ENCODE results near the gene ITIH5. TPM values are rescaled to one million over a fixed set of nuclear protein-coding genes. Genes with fewer than 3 reads are reported as not detected.

ITIH5 gene
- polyA plus RNA-seq, 1 experiment: 10.3 TPM

DNA sequence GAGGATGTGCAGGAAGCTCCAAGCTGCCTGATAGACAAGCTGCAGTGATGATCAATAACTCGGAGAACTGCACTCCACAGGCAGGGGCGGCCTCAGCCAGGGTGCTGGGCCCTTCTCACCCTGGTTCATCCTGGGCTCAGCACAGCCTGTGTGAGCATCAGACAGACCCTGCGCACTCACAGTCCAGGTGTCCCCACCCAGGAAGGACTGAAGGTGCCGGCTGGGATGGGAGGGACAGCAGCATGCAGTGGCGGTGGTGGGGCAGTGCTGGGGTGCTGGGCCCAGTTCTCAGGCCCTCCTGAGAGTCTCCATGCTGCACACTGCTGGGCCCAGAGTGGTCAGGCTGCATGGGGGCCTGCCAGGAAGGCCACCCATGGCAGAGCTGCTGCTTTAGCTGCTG lies 74.1 kb downstream of the ITIH5 start:
- Histone ChIP-seq H3K4me3 (ENCODE audit: low read depth, low read length) (no peak overlapping the region), H3K27me3 (ENCODE audit: control insufficient read depth, insufficient read depth, low read length) (no peaks in the 10 kb centered on the region), H3K36me3 (ENCODE audit: control insufficient read depth, insufficient read depth, low read length) (no peaks in the 10 kb centered on the region)
- ChIA-PET POLR2A (no interaction called here), CTCF (interaction anchor here (1.0 kb wide), 1 partner anchor 31 kb away, joined by 3 read pairs; no protein-coding TSS in a partner anchor)
- no peak for DNase-seq (ENCODE audit: low read depth)
- TF ChIP-seq, protein P1, sequence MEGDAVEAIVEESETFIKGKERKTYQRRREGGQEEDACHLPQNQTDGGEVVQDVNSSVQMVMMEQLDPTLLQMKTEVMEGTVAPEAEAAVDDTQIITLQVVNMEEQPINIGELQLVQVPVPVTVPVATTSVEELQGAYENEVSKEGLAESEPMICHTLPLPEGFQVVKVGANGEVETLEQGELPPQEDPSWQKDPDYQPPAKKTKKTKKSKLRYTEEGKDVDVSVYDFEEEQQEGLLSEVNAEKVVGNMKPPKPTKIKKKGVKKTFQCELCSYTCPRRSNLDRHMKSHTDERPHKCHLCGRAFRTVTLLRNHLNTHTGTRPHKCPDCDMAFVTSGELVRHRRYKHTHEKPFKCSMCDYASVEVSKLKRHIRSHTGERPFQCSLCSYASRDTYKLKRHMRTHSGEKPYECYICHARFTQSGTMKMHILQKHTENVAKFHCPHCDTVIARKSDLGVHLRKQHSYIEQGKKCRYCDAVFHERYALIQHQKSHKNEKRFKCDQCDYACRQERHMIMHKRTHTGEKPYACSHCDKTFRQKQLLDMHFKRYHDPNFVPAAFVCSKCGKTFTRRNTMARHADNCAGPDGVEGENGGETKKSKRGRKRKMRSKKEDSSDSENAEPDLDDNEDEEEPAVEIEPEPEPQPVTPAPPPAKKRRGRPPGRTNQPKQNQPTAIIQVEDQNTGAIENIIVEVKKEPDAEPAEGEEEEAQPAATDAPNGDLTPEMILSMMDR (IDR thresholded peaks at IDR 0.05; ENCODE audit: insufficient read depth, low read depth, low read length): no peak

DNA sequence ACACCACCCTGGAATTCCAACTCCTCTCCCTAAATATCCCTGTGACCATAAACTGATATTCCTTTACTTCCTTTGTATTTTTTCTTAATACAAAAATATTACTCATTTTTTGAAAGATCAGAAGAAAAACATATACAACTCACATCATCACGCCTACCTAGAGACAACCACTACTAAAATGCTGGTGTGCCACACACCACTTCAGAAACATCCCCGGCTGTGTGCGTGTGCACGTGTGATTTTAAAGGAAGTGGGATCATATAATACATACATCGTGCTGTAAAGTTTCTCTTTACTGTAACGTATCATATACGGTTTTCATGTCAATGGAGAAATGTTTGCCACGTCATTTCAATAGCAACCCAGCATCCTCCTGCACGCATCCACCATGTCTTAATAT lies 76.5 kb downstream of the ITIH5 start:
- CTCF ChIA-PET: interaction anchor here (0.6 to 1.2 kb wide), 4 partner anchors 11 to 1956 kb away, joined by 3 to 5 read pairs (median 3); no protein-coding TSS in a partner anchor
- POLR2A ChIA-PET: no interaction called here
- no peak for DNase-seq (ENCODE audit: low read depth)
- Histone ChIP-seq H3K36me3 (ENCODE audit: control insufficient read depth, insufficient read depth, low read length) (no peaks in the 10 kb centered on the region), H3K27me3 (ENCODE audit: control insufficient read depth, insufficient read depth, low read length) (no peaks in the 10 kb centered on the region), H3K4me3 (ENCODE audit: low read depth, low read length) (no peak overlapping the region)
- TF ChIP-seq, protein P1 (IDR thresholded peaks at IDR 0.05; ENCODE audit: insufficient read depth, low read depth, low read length): no peak

DNA sequence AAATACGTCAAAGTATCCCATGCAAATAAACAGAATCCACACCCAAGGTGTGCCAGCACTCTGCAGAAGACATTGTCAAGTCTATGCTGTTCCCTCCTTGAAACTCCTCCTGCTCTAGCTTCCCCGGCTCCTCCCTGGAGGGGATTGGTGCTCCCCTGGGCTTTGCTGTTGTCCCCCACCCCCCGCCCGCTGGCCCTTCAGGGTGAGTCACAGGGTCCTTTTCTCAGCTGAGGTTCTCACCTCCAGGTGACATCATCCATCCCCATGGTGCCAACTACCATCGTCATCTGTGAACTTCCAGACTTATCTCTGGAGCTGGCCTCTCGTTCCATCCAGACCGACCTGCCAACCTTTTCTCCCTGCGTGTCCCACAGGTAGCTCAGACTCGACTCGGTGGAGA lies 77.0 kb downstream of the ITIH5 start:
- Histone ChIP-seq H3K27me3 (ENCODE audit: control insufficient read depth, insufficient read depth, low read length) (no peaks in the 10 kb centered on the region), H3K4me3 (ENCODE audit: low read depth, low read length) (no peak overlapping the region), H3K36me3 (ENCODE audit: control insufficient read depth, insufficient read depth, low read length) (no peaks in the 10 kb centered on the region)
- DNase-seq (ENCODE audit: low read depth): no peak
- TF ChIP-seq, protein P1 (IDR thresholded peaks at IDR 0.05; ENCODE audit: insufficient read depth, low read depth, low read length): no peak
- POLR2A ChIA-PET: no interaction called here
- CTCF ChIA-PET: interaction anchor here (0.6 to 1.2 kb wide), 4 partner anchors 11 to 1956 kb away, joined by 3 to 5 read pairs (median 3); no protein-coding TSS in a partner anchor

DNA sequence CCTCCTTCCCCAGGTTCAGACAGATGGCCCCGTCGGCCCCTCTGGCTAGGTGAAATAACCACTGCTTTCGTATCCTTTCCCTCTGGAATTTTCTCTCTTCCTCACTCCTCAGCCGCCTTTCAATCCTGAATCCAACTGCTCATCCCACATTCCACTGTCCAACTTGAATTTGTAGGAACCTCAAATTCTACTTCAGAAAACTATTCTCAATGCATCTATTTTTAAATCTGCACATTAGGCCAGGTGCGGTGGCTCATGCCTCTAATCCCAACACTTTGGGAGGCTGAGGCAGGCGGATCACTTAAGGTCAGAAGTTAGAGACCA lies 78.9 kb downstream of the ITIH5 start:
- no peaks in the 10 kb centered on the region for H3K36me3 ChIP-seq (ENCODE audit: control insufficient read depth, insufficient read depth, low read length)
- ChIA-PET CTCF (no interaction called here), POLR2A (no interaction called here)
- no peak for DNase-seq (ENCODE audit: low read depth)
- H3K27me3 ChIP-seq (ENCODE audit: control insufficient read depth, insufficient read depth, low read length): no peaks in the 10 kb centered on the region
- TF ChIP-seq, protein P1 (IDR thresholded peaks at IDR 0.05; ENCODE audit: insufficient read depth, low read depth, low read length): no peak
- no peak overlapping the region for H3K4me3 ChIP-seq (ENCODE audit: low read depth, low read length)

DNA sequence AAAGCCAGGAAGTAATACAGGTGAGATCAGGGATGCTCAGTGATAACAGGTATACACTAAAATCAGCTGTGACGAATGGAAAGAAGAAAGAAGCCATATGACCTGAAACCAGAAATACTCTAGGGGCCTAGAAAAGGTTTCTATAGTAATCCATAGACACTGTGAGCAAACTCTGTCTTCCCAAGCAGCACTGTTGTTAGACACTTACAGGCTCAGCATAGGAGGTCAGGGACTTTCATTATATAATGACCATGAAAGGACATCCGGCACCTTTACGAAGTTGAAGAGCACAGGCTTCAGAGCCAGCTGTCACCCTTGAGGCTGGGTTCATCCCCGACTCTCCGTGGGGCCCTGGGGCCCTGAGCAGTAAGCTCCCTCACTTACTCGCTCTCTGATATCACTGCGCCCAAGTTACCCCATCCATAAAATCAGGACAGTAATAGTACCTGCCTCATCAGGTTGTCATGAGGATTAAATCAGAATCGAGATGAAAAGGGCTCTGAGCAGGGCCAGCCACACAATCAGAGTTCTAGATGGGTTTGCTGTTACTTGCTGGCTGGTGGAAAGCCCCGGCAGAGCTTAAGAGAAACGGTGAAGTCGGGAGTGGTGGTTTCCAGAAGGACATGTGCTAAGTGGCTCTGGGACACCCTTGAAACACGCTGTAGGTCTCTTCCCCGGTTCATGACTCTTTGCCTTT lies 79.5 kb downstream of the ITIH5 start:
- H3K27me3 ChIP-seq (ENCODE audit: control insufficient read depth, insufficient read depth, low read length): no peaks in the 10 kb centered on the region
- ChIA-PET CTCF (no interaction called here), POLR2A (no interaction called here)
- DNase-seq (ENCODE audit: low read depth): no peak
- no peak overlapping the region for H3K4me3 ChIP-seq (ENCODE audit: low read depth, low read length)
- H3K36me3 ChIP-seq (ENCODE audit: control insufficient read depth, insufficient read depth, low read length): no peaks in the 10 kb centered on the region
- TF ChIP-seq, protein P1 (IDR thresholded peaks at IDR 0.05; ENCODE audit: insufficient read depth, low read depth, low read length): no peak

All from BJ (cell line).